ENCODE measurements around the gene HAUS8. TPM values are rescaled to one million over a fixed set of nuclear protein-coding genes. Genes with fewer than 3 reads are reported as not detected.
A peak's percentile ranks its signal among the peaks of the same experiment; 100 is the strongest.

The HAUS8 gene
- total RNA-seq, 1 donor from 2014 or later = 20.5 TPM

GRCh38 chr19:17061205-17061604 is 14.0 kb downstream of the HAUS8 start:
- TF ChIP-seq CTCF (conservative IDR thresholded peaks at IDR 0.05; ENCODE audit: low read depth, low read length) = no peak
- no peak for DNase-seq (ENCODE audit: low read depth)
- H3K4me3 ChIP-seq (ENCODE audit: low read depth, low read length) = no peak overlapping the region

GRCh38 chr19:17060802-17061201 is 14.4 kb downstream of the HAUS8 start:
- DNase-seq (ENCODE audit: low read depth) = no peak
- no peak overlapping the region for H3K4me3 ChIP-seq (ENCODE audit: low read depth, low read length)
- no peak for TF ChIP-seq CTCF (conservative IDR thresholded peaks at IDR 0.05; ENCODE audit: low read depth, low read length)

GRCh38 chr19:17058236-17058635 is 17.0 kb downstream of the HAUS8 start:
- no peak overlapping the region for H3K4me3 ChIP-seq (ENCODE audit: low read depth, low read length)
- DNase-seq (ENCODE audit: low read depth) = no peak
- no peak for TF ChIP-seq CTCF (conservative IDR thresholded peaks at IDR 0.05; ENCODE audit: low read depth, low read length)

- no peak for DNase-seq (ENCODE audit: low read depth)
- TF ChIP-seq CTCF (conservative IDR thresholded peaks at IDR 0.05; ENCODE audit: low read depth, low read length) = no peak
Measured at GRCh38 chr19:17055636-17056035, 19.6 kb downstream of the HAUS8 start.

GRCh38 chr19:17054746-17055145 is 20.5 kb downstream of the HAUS8 start:
- DNase-seq (ENCODE audit: low read depth) = no peak
- TF ChIP-seq CTCF (conservative IDR thresholded peaks at IDR 0.05; ENCODE audit: low read depth, low read length) = no peak
- no peak overlapping the region for H3K4me3 ChIP-seq (ENCODE audit: low read depth, low read length)

More at GRCh38 chr19:17055636-17056035, 19.6 kb downstream of the HAUS8 start:
- no peak overlapping the region for H3K4me3 ChIP-seq (ENCODE audit: low read depth, low read length)

GRCh38 chr19:17052439-17052838 is 22.8 kb downstream of the HAUS8 start:
- peak; percentile 72 for TF ChIP-seq CTCF (conservative IDR thresholded peaks at IDR 0.05; ENCODE audit: low read depth, low read length)
- DNase-seq (ENCODE audit: low read depth) = no peak
- H3K4me3 ChIP-seq (ENCODE audit: low read depth, low read length) = no peak overlapping the region

- DNase-seq (ENCODE audit: low read depth) = no peak
- H3K4me3 ChIP-seq (ENCODE audit: low read depth, low read length) = no peak overlapping the region
- no peak for TF ChIP-seq CTCF (conservative IDR thresholded peaks at IDR 0.05; ENCODE audit: low read depth, low read length)
Measured at GRCh38 chr19:17049711-17050280, 25.5 kb downstream of the HAUS8 start.

Measured in epithelial cell of proximal tubule (primary cell).